Neutrophil (primary cell): ENCODE data around the gene REXO4.
"Not testable (repeated sequence)": the region's sequence is repeated elsewhere in the genome, so short reads cannot be mapped to it uniquely, and the experiment has no call there.

Experiments
- H3K27ac ChIP-seq: fragments of 200-600 bp; sonication (generic); 2 replicates; pipeline ENCODE4 v1.5.1; 2016; ENCODE audit warnings: mild to moderate bottlenecking, moderate library complexity
- H3K27me3 ChIP-seq: fragments of 200-600 bp; sonication (generic); 2 replicates; pipeline ENCODE4 v1.6.0; 2016; ENCODE audit warnings: mild to moderate bottlenecking
- H3K36me3 ChIP-seq: fragments of 200-600 bp; sonication (generic); 2 replicates; pipeline ENCODE4 v1.5.1; 2017
- H3K4me1 ChIP-seq, 2 experiments: fragments of 200-600 bp in 1 of 2; sonication (generic) in 1 of 2; 1 replicate in 1 of 2; 2 replicates in 1 of 2; pipeline versions ENCODE4 v1.5.1 to v1.6.1; 2013 to 2016; ENCODE audit warnings: low read depth in 1 of 2, low read length in 1 of 2, mild to moderate bottlenecking in 1 of 2, moderate library complexity in 1 of 2; ENCODE audit not compliant: control insufficient read depth in 1 of 2, insufficient read depth in 1 of 2
- H3K4me3 ChIP-seq, 2 experiments: fragments of 200-600 bp in 1 of 2; sonication (generic) in 1 of 2; 1 replicate in 1 of 2; 2 replicates in 1 of 2; pipeline ENCODE4 v1.5.1; 2013 to 2016; ENCODE audit warnings: low read depth in 1 of 2, low read length in 1 of 2, mild to moderate bottlenecking in 1 of 2, moderate library complexity in 1 of 2
- H3K9me3 ChIP-seq: fragments of 200-600 bp; sonication (generic); 2 replicates; pipeline ENCODE4 v1.5.1; 2016
- CTCF ChIP-seq: fragments of 200-600 bp; sonication (generic); IDR thresholded peaks from 2 replicates; pipeline ENCODE4 v1.5.1; 2016; ENCODE audit warnings: antibody characterized with exemption

Gene REXO4

GRCh38 chr9:133454325-133454724, 36.5 kb upstream of the REXO4 start:
- no peak overlapping the region for H3K4me3 ChIP-seq

GRCh38 chr9:133453651-133454050, 35.8 kb upstream of the REXO4 start:
- no peak for TF ChIP-seq CTCF
- Histone ChIP-seq H3K27ac (no peak overlapping the region), H3K9me3 (no peaks in the 10 kb centered on the region), H3K27me3 (peaks cover 11% of the 10 kb centered on the region), H3K36me3 (no peaks in the 10 kb centered on the region), H3K4me1 (peaks cover 0 to 2% of the 10 kb centered on the region in 2 experiments), H3K4me3 (no peak overlapping the region)

More at GRCh38 chr9:133454325-133454724, 36.5 kb upstream of the REXO4 start:
- Histone ChIP-seq H3K4me1 (peaks cover 5 to 8% of the 10 kb centered on the region in 2 experiments), H3K27me3 (peaks cover 17% of the 10 kb centered on the region), H3K9me3 (no peaks in the 10 kb centered on the region), H3K27ac (no peak overlapping the region), H3K36me3 (no peaks in the 10 kb centered on the region)
- no peak for TF ChIP-seq CTCF

GRCh38 chr9:133452562-133452961, 34.8 kb upstream of the REXO4 start:
- no peak for TF ChIP-seq CTCF
- Histone ChIP-seq H3K27ac (no peak overlapping the region), H3K4me3 (no peak overlapping the region), H3K36me3 (no peaks in the 10 kb centered on the region), H3K27me3 (peaks cover 2% of the 10 kb centered on the region), H3K4me1 (no peaks in the 10 kb centered on the region), H3K9me3 (no peaks in the 10 kb centered on the region)

GRCh38 chr9:133451865-133452264, 34.1 kb upstream of the REXO4 start:
- not testable (repeated sequence) for H3K4me1 ChIP-seq, H3K36me3 ChIP-seq

GRCh38 chr9:133449760-133450159, 31.9 kb upstream of the REXO4 start:
- H3K4me1 ChIP-seq: no peaks in the 10 kb centered on the region
- no peaks in the 10 kb centered on the region for H3K27me3 ChIP-seq
- H3K27ac ChIP-seq: no peak overlapping the region
- TF ChIP-seq CTCF: no peak
- no peaks in the 10 kb centered on the region for H3K36me3 ChIP-seq
- H3K9me3 ChIP-seq: no peaks in the 10 kb centered on the region
- H3K4me3 ChIP-seq: no peak overlapping the region

More at GRCh38 chr9:133451865-133452264, 34.1 kb upstream of the REXO4 start:
- H3K4me3 ChIP-seq, H3K27me3 ChIP-seq, H3K9me3 ChIP-seq, H3K27ac ChIP-seq: not testable (repeated sequence)

- Histone ChIP-seq H3K4me3 (no peak overlapping the region), H3K27me3 (no peaks in the 10 kb centered on the region), H3K27ac (no peak overlapping the region), H3K4me1 (no peaks in the 10 kb centered on the region), H3K9me3 (no peaks in the 10 kb centered on the region), H3K36me3 (no peaks in the 10 kb centered on the region)
- no peak for TF ChIP-seq CTCF
Measured at GRCh38 chr9:133448487-133448972, 30.7 kb upstream of the REXO4 start.
